ENCODE data around the gene KCNH1.

GRCh38 chr1:210783925-210784324, 350.0 kb downstream of the KCNH1 start:
- TF ChIP-seq EZH2phosphoT487 (IDR thresholded peaks at IDR 0.05; ENCODE audit: borderline replicate concordance) (no peak), TCF7L2 (IDR thresholded peaks at IDR 0.05; ENCODE audit: borderline replicate concordance, extremely low read depth, insufficient read depth, insufficient read length) (no peak), POLR2A (IDR thresholded peaks at IDR 0.05; ENCODE audit: borderline replicate concordance, extremely low read depth, insufficient read depth, insufficient read length) (no peak), RAD21 (IDR thresholded peaks at IDR 0.05; ENCODE audit: low read depth) (no peak), JUND (IDR thresholded peaks at IDR 0.05) (no peak), SRF (IDR thresholded peaks at IDR 0.05; ENCODE audit: low read depth) (no peak), ELF1 (IDR thresholded peaks at IDR 0.05; ENCODE audit: borderline replicate concordance, low read depth) (no peak), EZH2 (IDR thresholded peaks at IDR 0.05) (no peak), ZNF274 (IDR thresholded peaks at IDR 0.05; ENCODE audit: low read depth, low read length) (no peak), POLR2AphosphoS5 (IDR thresholded peaks at IDR 0.05; ENCODE audit: low read depth, low read length) (no peak), ZBTB33 (IDR thresholded peaks at IDR 0.05; ENCODE audit: extremely low read depth, insufficient replicate concordance, low read length) (no peak)
- TF ChIP-seq, protein P1, sequence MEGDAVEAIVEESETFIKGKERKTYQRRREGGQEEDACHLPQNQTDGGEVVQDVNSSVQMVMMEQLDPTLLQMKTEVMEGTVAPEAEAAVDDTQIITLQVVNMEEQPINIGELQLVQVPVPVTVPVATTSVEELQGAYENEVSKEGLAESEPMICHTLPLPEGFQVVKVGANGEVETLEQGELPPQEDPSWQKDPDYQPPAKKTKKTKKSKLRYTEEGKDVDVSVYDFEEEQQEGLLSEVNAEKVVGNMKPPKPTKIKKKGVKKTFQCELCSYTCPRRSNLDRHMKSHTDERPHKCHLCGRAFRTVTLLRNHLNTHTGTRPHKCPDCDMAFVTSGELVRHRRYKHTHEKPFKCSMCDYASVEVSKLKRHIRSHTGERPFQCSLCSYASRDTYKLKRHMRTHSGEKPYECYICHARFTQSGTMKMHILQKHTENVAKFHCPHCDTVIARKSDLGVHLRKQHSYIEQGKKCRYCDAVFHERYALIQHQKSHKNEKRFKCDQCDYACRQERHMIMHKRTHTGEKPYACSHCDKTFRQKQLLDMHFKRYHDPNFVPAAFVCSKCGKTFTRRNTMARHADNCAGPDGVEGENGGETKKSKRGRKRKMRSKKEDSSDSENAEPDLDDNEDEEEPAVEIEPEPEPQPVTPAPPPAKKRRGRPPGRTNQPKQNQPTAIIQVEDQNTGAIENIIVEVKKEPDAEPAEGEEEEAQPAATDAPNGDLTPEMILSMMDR (IDR thresholded peaks at IDR 0.05 in 2 of 3, conservative IDR thresholded peaks at IDR 0.05 in 1 of 3; ENCODE audit: borderline replicate concordance in 1 of 3, insufficient read depth in 1 of 3, low read depth in 2 of 3, low read length in 2 of 3): no peak
- TF ChIP-seq, protein P2, sequence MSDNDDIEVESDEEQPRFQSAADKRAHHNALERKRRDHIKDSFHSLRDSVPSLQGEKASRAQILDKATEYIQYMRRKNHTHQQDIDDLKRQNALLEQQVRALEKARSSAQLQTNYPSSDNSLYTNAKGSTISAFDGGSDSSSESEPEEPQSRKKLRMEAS (IDR thresholded peaks at IDR 0.05): no peak

Data from HCT116 (cell line).